A673 (cell line): Measurements from ENCODE around the gene NRXN3.

Experiments used
- EZH2 ChIP-seq: fragments of 200-600 bp; sonication (generic); IDR thresholded peaks from 2 replicates; pipeline ENCODE4 v1.6.1; 2017; ENCODE audit warnings: borderline replicate concordance, low read depth, mild to moderate bottlenecking, mixed read lengths, antibody characterized with exemption, low read length; ENCODE audit not compliant: poor library complexity, severe bottlenecking
- TF ChIP-seq, protein P1 (sequence below): fragments of 300-800, 200-600 bp; sonication (generic); conservative IDR thresholded peaks from 2 replicates; pipeline ENCODE4 v1.5.1; 2017; ENCODE audit warnings: low read depth, mild to moderate bottlenecking, antibody characterized with exemption, low read length, moderate library complexity, mixed read lengths

GRCh38 chr14:79833781-79834180 lies 1663.6 kb downstream of the NRXN3 start:
- TF ChIP-seq, protein P1, sequence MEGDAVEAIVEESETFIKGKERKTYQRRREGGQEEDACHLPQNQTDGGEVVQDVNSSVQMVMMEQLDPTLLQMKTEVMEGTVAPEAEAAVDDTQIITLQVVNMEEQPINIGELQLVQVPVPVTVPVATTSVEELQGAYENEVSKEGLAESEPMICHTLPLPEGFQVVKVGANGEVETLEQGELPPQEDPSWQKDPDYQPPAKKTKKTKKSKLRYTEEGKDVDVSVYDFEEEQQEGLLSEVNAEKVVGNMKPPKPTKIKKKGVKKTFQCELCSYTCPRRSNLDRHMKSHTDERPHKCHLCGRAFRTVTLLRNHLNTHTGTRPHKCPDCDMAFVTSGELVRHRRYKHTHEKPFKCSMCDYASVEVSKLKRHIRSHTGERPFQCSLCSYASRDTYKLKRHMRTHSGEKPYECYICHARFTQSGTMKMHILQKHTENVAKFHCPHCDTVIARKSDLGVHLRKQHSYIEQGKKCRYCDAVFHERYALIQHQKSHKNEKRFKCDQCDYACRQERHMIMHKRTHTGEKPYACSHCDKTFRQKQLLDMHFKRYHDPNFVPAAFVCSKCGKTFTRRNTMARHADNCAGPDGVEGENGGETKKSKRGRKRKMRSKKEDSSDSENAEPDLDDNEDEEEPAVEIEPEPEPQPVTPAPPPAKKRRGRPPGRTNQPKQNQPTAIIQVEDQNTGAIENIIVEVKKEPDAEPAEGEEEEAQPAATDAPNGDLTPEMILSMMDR = no peak
- no peak for TF ChIP-seq EZH2
